Neural cell (in vitro differentiated cells): Measurements from ENCODE around the gene ZBTB7C. TPM values are rescaled to one million over a fixed set of nuclear protein-coding genes. Genes with fewer than 3 reads are reported as not detected.

ENCODE experiments used
- H2AFZ ChIP-seq: fragments of 200-600, 300-800 bp; sonication (generic), shearing (Covaris generic); 2 replicates; pipeline ENCODE4 v1.6.0; 2014; ENCODE audit warnings: low read depth, mild to moderate bottlenecking, antibody characterized with exemption, low read length, moderate library complexity
- H3F3A ChIP-seq: fragments of 200-600 bp; shearing (Covaris generic); 2 replicates; pipeline ENCODE4 v1.6.1; 2016; ENCODE audit warnings: mild to moderate bottlenecking, moderate library complexity, mixed read lengths, antibody characterized with exemption, low read length; ENCODE audit not compliant: insufficient read depth, poor library complexity, severe bottlenecking
- H3K27ac ChIP-seq: fragments of 200-600, 300-800 bp; sonication (generic), shearing (Covaris generic); 2 replicates; pipeline ENCODE4 v1.5.1; 2014; ENCODE audit warnings: mild to moderate bottlenecking, low read length, moderate library complexity
- H3K27me3 ChIP-seq: fragments of 300-800, 200-600 bp; sonication (generic), shearing (Covaris generic); 2 replicates; pipeline ENCODE4 v1.6.0; 2014; ENCODE audit warnings: mild to moderate bottlenecking, low read depth, low read length, moderate library complexity; ENCODE audit not compliant: insufficient read depth
- H3K36me3 ChIP-seq: fragments of 300-800, 200-600 bp; sonication (generic), shearing (Covaris generic); 2 replicates; pipeline ENCODE4 v1.5.1; 2014; ENCODE audit warnings: mild to moderate bottlenecking, antibody characterized with exemption, low read length, moderate library complexity; ENCODE audit not compliant: insufficient read depth
- H3K4me2 ChIP-seq: fragments of 300-800, 200-600 bp; sonication (generic), shearing (Covaris generic); 2 replicates; pipeline ENCODE4 v1.6.0; 2014; ENCODE audit warnings: mild to moderate bottlenecking, low read length
- H3K4me3 ChIP-seq: fragments of 300-800, 200-600 bp; sonication (generic), shearing (Covaris generic); 2 replicates; pipeline ENCODE4 v1.5.1; 2014; ENCODE audit warnings: mild to moderate bottlenecking, low read length, moderate library complexity
- H3K79me2 ChIP-seq: fragments of 200-600 bp; shearing (Covaris generic); replicated peaks from 2 replicates; pipeline ENCODE4 v1.6.0; 2014; ENCODE audit warnings: mild to moderate bottlenecking, low read length, moderate library complexity; ENCODE audit not compliant: insufficient read depth
- H3K9ac ChIP-seq: fragments of 300-800, 200-600 bp; sonication (generic), shearing (Covaris generic); 2 replicates; pipeline ENCODE4 v1.6.1; 2016; ENCODE audit warnings: mild to moderate bottlenecking, low read length, mixed read lengths
- H3K9me2 ChIP-seq: fragments of 200-600 bp; shearing (Covaris generic); 2 replicates; pipeline ENCODE4 v1.6.1; 2016; ENCODE audit warnings: mild to moderate bottlenecking, low read length, mixed read lengths; ENCODE audit not compliant: insufficient read depth
- H3K9me3 ChIP-seq: fragments of 200-600, 300-800 bp; sonication (generic), shearing (Covaris generic); 2 replicates; pipeline ENCODE4 v1.6.1; 2016; ENCODE audit warnings: mild to moderate bottlenecking, mixed run types, low read length, moderate library complexity, mixed read lengths
- H4K20me1 ChIP-seq: fragments of 200-600 bp; shearing (Covaris generic); 2 replicates; pipeline ENCODE4 v1.6.1; 2016; ENCODE audit warnings: mild to moderate bottlenecking, mixed run types; ENCODE audit not compliant: insufficient read depth
- CTCF ChIP-seq: fragments of 450-650 bp; IDR thresholded peaks from 2 replicates; pipeline ENCODE4 v1.5.1; 2014; ENCODE audit warnings: antibody characterized with exemption, mild to moderate bottlenecking, moderate library complexity; ENCODE audit not compliant: poor library complexity, severe bottlenecking
- EP300 ChIP-seq: fragments of 450-650 bp; conservative IDR thresholded peaks from 2 replicates; pipeline ENCODE4 v1.6.1; 2014; ENCODE audit warnings: antibody characterized with exemption, mild to moderate bottlenecking, moderate library complexity; ENCODE audit not compliant: poor library complexity, severe bottlenecking
- EZH2 ChIP-seq: fragments of 200-600, 300-800 bp; shearing (Covaris generic), sonication (generic); IDR thresholded peaks from 2 replicates; pipeline ENCODE4 v1.6.1; 2014; ENCODE audit warnings: antibody characterized with exemption, low read length, borderline replicate concordance, mild to moderate bottlenecking; ENCODE audit not compliant: insufficient read depth, poor library complexity, severe bottlenecking
- MXI1 ChIP-seq: fragments of 450-650 bp; conservative IDR thresholded peaks from 2 replicates; pipeline ENCODE4 v1.6.1; 2014; ENCODE audit warnings: antibody characterized with exemption, mild to moderate bottlenecking; ENCODE audit not compliant: poor library complexity, severe bottlenecking
- POLR2AphosphoS5 ChIP-seq: IDR thresholded peaks from 2 replicates; pipeline ENCODE4 v1.6.1; 2012
- RAD21 ChIP-seq: fragments of 450-650 bp; conservative IDR thresholded peaks from 2 replicates; pipeline ENCODE4 v1.6.1; 2014; ENCODE audit warnings: antibody characterized with exemption, mild to moderate bottlenecking, moderate library complexity
- REST ChIP-seq: IDR thresholded peaks from 2 replicates; pipeline ENCODE4 v1.6.1; 2012; ENCODE audit warnings: borderline replicate concordance
- SMC3 ChIP-seq: fragments of 450-650 bp; conservative IDR thresholded peaks from 2 replicates; pipeline ENCODE4 v1.6.1; 2014; ENCODE audit warnings: antibody characterized with exemption, mild to moderate bottlenecking, moderate library complexity; ENCODE audit not compliant: poor library complexity
- TAF1 ChIP-seq: IDR thresholded peaks from 2 replicates; pipeline ENCODE4 v1.6.1; 2012; ENCODE audit warnings: low read depth
- polyA plus RNA-seq: library from polyadenylated mRNA; depleted of rRNA; stranded (reverse); fragments of >200 nt; gene quantifications from 2 replicates; pipeline ENCODE4 v1.2.3, GENCODE V29; 2014

ZBTB7C gene
- polyA plus RNA-seq, 1 donor from 2014 or later, result 2.4 TPM

DNA sequence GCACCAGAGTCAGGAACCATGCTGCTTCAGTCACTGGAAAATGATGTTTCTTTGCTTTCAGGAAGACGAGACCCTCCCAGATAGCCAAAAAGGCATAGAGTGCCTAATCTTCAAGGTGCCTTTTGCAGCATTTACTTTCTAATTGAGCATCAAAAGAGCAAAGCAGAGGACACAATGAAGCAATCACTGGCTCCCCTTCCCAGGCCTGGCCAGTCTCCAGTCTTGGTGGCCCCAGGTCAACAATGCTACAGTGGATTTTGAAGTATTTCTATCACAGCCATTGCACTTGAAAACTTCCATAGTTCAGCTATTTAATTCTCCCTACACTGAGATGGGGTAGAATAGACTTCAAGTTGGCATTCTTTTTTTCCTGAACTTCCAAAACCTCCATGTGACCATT, 15.4 kb downstream of the ZBTB7C start:
- TF ChIP-seq CTCF, result no peak
- no peak for TF ChIP-seq EZH2
- TF ChIP-seq EP300, result no peak
- no peak for TF ChIP-seq REST
- TF ChIP-seq POLR2AphosphoS5, result no peak
- no peak for TF ChIP-seq MXI1
- no peak for TF ChIP-seq SMC3
- no peak for TF ChIP-seq RAD21
- no peak for TF ChIP-seq TAF1
- Histone ChIP-seq H3K4me2 (no peak overlapping the region), H3K27me3 (no peaks in the 10 kb centered on the region), H3F3A (no peaks in the 10 kb centered on the region), H3K27ac (no peak overlapping the region), H3K9me3 (no peaks in the 10 kb centered on the region), H4K20me1 (no peaks in the 10 kb centered on the region), H3K9ac (no peak overlapping the region), H3K36me3 (no peaks in the 10 kb centered on the region), H3K79me2 (no peaks in the 10 kb centered on the region), H3K4me3 (no peak overlapping the region), H3K9me2 (no peaks in the 10 kb centered on the region), H2AFZ (no peak overlapping the region)

GRCh38 chr18:48393170-48393569, 16.0 kb downstream of the ZBTB7C start:
- Histone ChIP-seq H4K20me1 (no peaks in the 10 kb centered on the region), H3K79me2 (no peaks in the 10 kb centered on the region), H3K9me2 (no peaks in the 10 kb centered on the region), H3K27ac (no peak overlapping the region), H3K9ac (no peak overlapping the region), H3K9me3 (no peaks in the 10 kb centered on the region), H3K27me3 (no peaks in the 10 kb centered on the region), H3K4me3 (no peak overlapping the region), H3K4me2 (no peak overlapping the region), H3F3A (no peaks in the 10 kb centered on the region), H3K36me3 (no peaks in the 10 kb centered on the region), H2AFZ (no peak overlapping the region)
- no peak for TF ChIP-seq EP300
- no peak for TF ChIP-seq RAD21
- no peak for TF ChIP-seq REST
- TF ChIP-seq CTCF, result no peak
- no peak for TF ChIP-seq MXI1
- no peak for TF ChIP-seq POLR2AphosphoS5
